GM12892 (cell line): ENCODE data around the gene RPS6KC1.
"Not testable (repeated sequence)": the region's sequence is repeated elsewhere in the genome, so short reads cannot be mapped to it uniquely, and the experiment has no call there.

ENCODE experiments used
- DNase-seq: peaks from one replicate; pipeline ENCODE4 v3.0.0; 2011; ENCODE audit not compliant: insufficient read length
- FAIRE-seq: peaks from 2 replicates; lab custom pipeline; 2011; peaks lifted over from hg19 to GRCh38; lab: Jason Lieb, UNC
- POLR2A ChIP-seq: IDR thresholded peaks from 2 replicates; pipeline ENCODE4 v1.6.1; 2011; ENCODE audit warnings: low read depth, low read length, control low read depth
- POLR2AphosphoS5 ChIP-seq: IDR thresholded peaks from 2 replicates; pipeline ENCODE4 v1.6.1; 2011; ENCODE audit warnings: low read depth, low read length, control low read depth
- TAF1 ChIP-seq: IDR thresholded peaks from 2 replicates; pipeline ENCODE4 v1.6.1; 2011; ENCODE audit warnings: low read depth, mild to moderate bottlenecking, control low read depth, low read length, borderline replicate concordance

Gene RPS6KC1

DNA sequence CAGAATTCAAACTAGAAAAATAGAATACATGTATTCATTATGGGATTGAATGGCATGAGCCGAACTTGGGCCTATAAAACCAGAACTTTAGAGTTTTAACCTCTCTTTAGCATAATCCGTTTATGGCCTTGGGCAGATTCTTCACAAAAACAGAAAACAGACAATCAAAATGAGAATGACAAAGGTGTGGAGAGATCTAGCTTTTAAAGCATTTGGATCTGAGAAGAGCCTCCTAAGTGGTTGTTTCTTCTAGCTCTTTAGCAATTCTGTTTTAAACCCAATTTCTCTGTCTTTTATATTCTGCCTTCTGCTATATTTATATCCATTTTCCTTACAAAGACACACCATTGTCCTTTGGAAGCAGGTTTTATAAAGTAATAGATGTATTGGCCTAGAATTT, 160.2 kb downstream of the RPS6KC1 start:
- DNase-seq (no peak), FAIRE-seq (no peak)
- TF ChIP-seq POLR2A (no peak), TAF1 (no peak), POLR2AphosphoS5 (no peak)

DNA sequence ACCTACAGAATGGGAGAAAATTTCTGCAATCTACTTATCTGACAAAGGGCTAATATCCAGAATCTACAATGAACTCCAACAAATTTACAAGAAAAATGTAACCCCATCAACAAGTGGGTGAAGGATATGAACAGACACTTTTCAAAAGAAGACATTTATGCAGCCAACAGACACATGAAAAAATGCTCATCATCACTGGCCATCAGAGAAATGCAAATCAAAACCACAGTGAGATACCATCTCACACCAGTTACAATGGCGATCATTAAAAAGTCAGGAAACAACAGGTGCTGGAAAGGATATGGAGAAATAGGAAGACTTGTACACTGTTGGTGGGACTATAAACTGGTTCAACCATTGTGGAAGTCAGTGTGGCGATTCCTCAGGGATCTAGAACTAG, 168.0 kb downstream of the RPS6KC1 start:
- not testable (repeated sequence) for DNase-seq, FAIRE-seq

DNA sequence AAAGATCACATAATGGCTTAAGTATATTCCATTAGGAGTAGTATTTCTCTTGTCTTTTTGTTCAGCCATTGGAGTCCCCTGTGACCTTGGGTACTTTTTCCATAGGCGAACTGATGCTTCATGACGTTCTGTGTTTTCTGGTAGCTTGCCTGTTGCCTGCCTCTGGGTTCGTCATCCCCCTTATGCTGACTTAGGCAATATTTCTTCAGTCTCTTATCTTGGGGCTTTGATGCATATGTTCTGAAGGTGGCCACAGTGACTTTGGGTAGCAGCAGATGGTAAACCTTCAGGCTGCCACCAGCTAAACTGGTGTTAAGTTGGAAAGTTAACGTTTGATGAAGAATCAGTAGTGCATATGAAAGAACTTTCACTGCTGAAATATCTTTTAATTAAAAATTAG, 170.2 kb downstream of the RPS6KC1 start:
- DNase-seq (no peak), FAIRE-seq (no peak)
- TF ChIP-seq POLR2AphosphoS5 = no peak

GRCh38 chr1:213227458-213227857, 176.4 kb downstream of the RPS6KC1 start:
- no peak for FAIRE-seq
- no peak for DNase-seq

DNA sequence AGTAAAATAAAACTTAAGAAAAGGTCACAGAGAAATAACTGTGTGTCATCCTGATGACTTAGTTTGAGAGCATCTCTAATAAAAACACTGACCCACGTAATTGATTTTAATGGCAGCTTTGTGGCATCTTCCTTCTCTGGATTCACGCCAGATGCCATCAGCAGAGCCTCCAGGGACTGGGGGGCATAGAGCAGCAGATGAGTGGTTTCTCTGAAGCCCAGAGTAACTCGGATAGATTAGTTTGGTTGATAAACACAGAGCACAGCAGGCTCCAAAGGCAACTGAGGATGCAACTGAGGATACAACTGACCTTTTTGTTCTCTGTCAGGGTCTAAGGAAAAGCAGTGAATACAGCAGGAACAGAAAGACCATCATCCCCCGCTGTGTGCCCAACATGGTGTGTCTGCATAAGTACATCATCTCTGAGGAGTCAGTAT, 180.8 kb downstream of the RPS6KC1 start:
- DNase-seq (no peak), FAIRE-seq (no peak)
- TF ChIP-seq POLR2AphosphoS5 (no peak), POLR2A (no peak), TAF1 (no peak)

More at GRCh38 chr1:213227458-213227857, 176.4 kb downstream of the RPS6KC1 start:
- TF ChIP-seq POLR2A (no peak), TAF1 (no peak), POLR2AphosphoS5 (no peak)

DNA sequence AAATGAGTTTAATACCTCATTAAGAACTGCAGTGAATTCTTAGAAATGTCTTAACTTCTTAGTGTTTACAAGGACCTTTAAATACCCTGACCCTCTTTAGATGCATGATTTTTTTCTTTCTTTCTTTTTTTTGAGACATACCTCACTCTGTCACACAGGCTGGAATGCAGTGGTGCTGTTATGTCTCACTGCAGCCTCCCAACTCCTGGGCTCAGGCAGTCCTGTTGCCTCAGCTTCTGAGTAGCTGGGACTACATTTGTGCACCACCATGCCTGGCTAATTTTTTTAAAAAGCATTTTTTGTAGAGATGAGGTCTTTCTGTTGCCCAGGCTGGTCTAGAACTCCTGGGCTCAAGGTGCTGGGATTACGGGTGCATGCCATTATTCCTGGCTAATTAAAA, 191.8 kb downstream of the RPS6KC1 start:
- DNase-seq = no peak
- no peak for TF ChIP-seq POLR2A
- no peak for TF ChIP-seq POLR2AphosphoS5
- TF ChIP-seq TAF1 = no peak
- no peak for FAIRE-seq

DNA sequence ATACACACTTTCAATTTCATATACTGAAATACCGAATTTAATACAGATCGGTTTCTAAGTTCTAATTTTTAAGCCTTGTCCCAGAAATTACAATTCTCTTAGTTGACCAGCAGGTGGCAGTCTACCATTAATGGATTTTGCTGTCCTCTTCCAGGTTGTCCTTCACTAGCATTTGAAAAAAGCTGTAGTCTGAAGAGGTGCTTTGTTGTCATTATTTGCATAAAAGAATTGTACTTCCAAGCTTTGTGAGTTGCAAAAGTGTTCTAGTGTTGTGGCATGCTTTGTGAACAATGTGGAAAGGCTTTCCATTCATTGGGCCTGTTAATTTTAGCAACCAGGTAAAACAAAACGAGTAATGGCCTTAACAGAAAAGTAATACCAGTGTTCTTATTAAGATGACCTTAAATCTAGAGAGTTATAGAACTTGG, 193.6 kb downstream of the RPS6KC1 start:
- TF ChIP-seq TAF1 (no peak), POLR2AphosphoS5 (no peak), POLR2A (no peak)
- peak; percentile 83 for FAIRE-seq

DNA sequence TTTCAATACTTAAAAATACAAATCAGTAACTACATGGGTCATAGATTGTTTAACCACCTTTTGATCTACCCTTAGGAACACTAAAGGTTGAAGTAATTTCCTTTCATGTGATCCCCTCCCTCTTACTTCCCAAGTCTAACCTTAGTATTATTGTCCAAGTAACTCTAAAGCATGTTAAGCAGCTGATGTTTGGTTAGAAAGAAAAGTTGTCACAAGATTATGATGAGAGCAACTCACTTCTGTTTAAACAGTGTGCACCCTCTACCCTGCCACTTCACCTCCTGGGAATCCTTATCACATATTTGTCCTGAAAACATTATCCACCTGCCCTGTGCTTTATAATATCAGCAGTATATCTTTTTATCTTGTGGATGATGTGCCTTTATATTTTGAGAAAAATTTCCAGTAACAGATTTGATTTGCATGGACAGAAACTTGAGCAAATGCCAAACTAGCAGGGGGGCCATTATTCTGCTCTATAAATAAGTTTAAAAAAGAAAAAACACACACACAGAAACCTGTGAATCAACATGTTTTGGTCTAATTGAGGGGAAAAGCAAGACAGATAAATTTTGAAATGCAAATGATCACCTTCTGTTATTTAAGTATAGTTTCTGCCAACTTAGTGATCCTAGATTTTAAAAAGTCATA, 194.3 kb downstream of the RPS6KC1 start:
- FAIRE-seq (no peak), DNase-seq (no peak)
- TF ChIP-seq TAF1 (no peak), POLR2A (no peak), POLR2AphosphoS5 (no peak)

More for the DNA sequence above, 193.6 kb downstream of the RPS6KC1 start:
- no peak for DNase-seq

GRCh38 chr1:213247038-213247437, 196.0 kb downstream of the RPS6KC1 start:
- no peak for DNase-seq
- FAIRE-seq = no peak
- TF ChIP-seq TAF1 = no peak
- TF ChIP-seq POLR2A = no peak
- TF ChIP-seq POLR2AphosphoS5 = no peak

DNA sequence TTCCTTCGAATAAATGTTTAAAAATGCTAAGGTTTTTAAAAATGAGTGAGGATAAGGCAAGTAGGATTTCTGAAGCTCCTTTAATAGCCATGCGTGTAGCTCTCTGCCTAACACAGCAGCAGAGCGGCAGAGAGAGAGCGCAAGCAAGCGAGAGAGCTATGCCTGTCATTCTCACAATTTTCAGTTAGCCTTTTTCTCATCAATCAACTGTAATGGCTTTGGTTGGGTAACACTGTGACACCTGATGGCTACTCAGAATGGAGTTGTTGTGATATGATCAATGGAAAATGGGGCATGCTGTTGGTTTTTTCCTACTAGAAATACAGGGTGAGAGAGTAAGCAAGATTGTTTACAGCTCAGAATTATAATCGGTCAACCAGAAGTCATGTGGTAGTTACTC, 198.4 kb downstream of the RPS6KC1 start:
- TF ChIP-seq POLR2A = no peak
- no peak for TF ChIP-seq POLR2AphosphoS5
- TF ChIP-seq TAF1 = no peak
- FAIRE-seq = no peak
- no peak for DNase-seq

- no peak for TF ChIP-seq POLR2AphosphoS5
- no peak for TF ChIP-seq POLR2A
- no peak for TF ChIP-seq TAF1
- FAIRE-seq = no peak
- DNase-seq = no peak
Measured at GRCh38 chr1:213250041-213250440, 199.0 kb downstream of the RPS6KC1 start.

GRCh38 chr1:213250446-213250845, 199.4 kb downstream of the RPS6KC1 start:
- FAIRE-seq = no peak
- TF ChIP-seq TAF1 (no peak), POLR2AphosphoS5 (no peak), POLR2A (no peak)
- no peak for DNase-seq
